Transverse colon (tissue), 3 donors: ENCODE results near the gene NEO1.

Experiments
- CTCF ChIP-seq, 5 experiments: fragments of 200-600 bp in 3 of 5; fragments of 450-650 bp in 2 of 5; sonication (generic) in 3 of 5; IDR thresholded peaks; 1 replicate in 2 of 5; 2 replicates in 3 of 5; pipeline ENCODE4 v1.5.1; 2016 to 2017; ENCODE audit warnings: antibody characterized with exemption in 5 of 5, inconsistent platforms in 3 of 5, mild to moderate bottlenecking in 2 of 5, moderate library complexity in 1 of 5
- EP300 ChIP-seq: sonication (generic); formaldehyde crosslinking; IDR thresholded peaks from one replicate; pipeline ENCODE4 v1.6.1; 2017; ENCODE audit warnings: antibody characterized with exemption, low read depth
- POLR2A ChIP-seq: fragments of 450-650 bp; IDR thresholded peaks from one replicate; pipeline ENCODE4 v1.6.1; 2016; ENCODE audit warnings: antibody characterized with exemption, mild to moderate bottlenecking, moderate library complexity

DNA sequence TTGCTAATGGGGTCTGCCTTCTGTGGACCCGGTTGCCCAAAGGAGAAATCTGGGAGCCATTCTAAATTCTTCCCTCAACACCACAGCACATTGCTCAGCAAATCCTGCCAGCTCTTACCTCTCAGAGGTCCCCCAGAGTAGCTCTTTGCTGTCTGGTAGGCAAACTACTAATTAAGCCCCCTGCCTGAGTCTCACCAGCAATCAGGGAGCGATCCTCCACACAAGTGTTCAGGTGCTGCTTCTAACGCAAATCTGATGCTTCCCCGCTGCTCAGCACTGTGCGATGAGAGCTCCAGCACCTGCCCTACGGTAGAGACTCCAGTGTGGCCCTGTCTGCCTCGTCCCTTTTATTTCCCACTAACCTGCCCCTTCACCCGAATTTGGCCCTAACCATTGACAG is 256.0 kb downstream of the NEO1 start:
- TF ChIP-seq CTCF (IDR thresholded peaks at IDR 0.05): no peak
- TF ChIP-seq EP300: no peak
- TF ChIP-seq POLR2A: no peak
